Suprapubic skin (tissue), 4 donors: Measurements from ENCODE around the gene NUCB2. TPM values are rescaled to one million over a fixed set of nuclear protein-coding genes. Genes with fewer than 3 reads are reported as not detected.

Experiments
- DNase-seq, 2 donors: peaks; one replicate each; pipeline ENCODE4 v3.0.0-alpha.2; 2019; ENCODE audit warnings: low spot score in 2 of 2
- H3K27ac ChIP-seq: fragments of 200-600 bp; sonication (generic); one replicate; pipeline ENCODE4 v1.5.1; 2019
- H3K27me3 ChIP-seq: fragments of 200-600 bp; sonication (generic); one replicate; pipeline ENCODE4 v1.5.1; 2019
- H3K36me3 ChIP-seq: fragments of 200-600 bp; sonication (generic); one replicate; pipeline ENCODE4 v1.5.1; 2019
- H3K4me1 ChIP-seq: fragments of 200-600 bp; sonication (generic); one replicate; pipeline ENCODE4 v1.5.1; 2019
- H3K4me3 ChIP-seq: fragments of 200-600 bp; sonication (generic); one replicate; pipeline ENCODE4 v1.5.1; 2019; ENCODE audit warnings: mild to moderate bottlenecking
- H3K9me3 ChIP-seq: fragments of 200-600 bp; sonication (generic); one replicate; pipeline ENCODE4 v1.5.1; 2019
- CTCF ChIP-seq, 2 donors: fragments of 200-600 bp in 1 of 2; fragments of 450-650 bp in 1 of 2; sonication (generic) in 1 of 2; IDR thresholded peaks; one replicate each; pipeline ENCODE4 v1.5.1; 2016 to 2019; ENCODE audit warnings: antibody characterized with exemption in 2 of 2, mild to moderate bottlenecking in 1 of 2, moderate library complexity in 1 of 2
- EP300 ChIP-seq: sonication (generic); formaldehyde crosslinking; IDR thresholded peaks from one replicate; pipeline ENCODE4 v1.6.1; 2017; ENCODE audit warnings: antibody characterized with exemption
- POLR2A ChIP-seq, 2 donors: fragments of 450-650 bp; IDR thresholded peaks; one replicate each; pipeline ENCODE4 v1.6.1; 2017; ENCODE audit warnings: antibody characterized with exemption in 2 of 2, mild to moderate bottlenecking in 2 of 2, moderate library complexity in 2 of 2
- POLR2AphosphoS5 ChIP-seq, 3 donors: sonication (generic); formaldehyde crosslinking; IDR thresholded peaks; one replicate each; pipeline ENCODE4 v1.6.1; 2017; ENCODE audit warnings: antibody characterized with exemption in 3 of 3
- WGBS: methylation state at CpG from one replicate; pipeline ENCODE4 v1.1.5; 2018; 5-methylcytosine and 5-hydroxymethylcytosine counted together
- total RNA-seq, 4 donors: library from RNA; depleted of rRNA; stranded (reverse); fragments of >200 nt; gene quantifications; one replicate each; pipeline ENCODE4 v1.1.0, GENCODE V29; 2016

NUCB2 gene
- total RNA-seq, 4 donors from 2014 or later: 12.7 to 35.1 (median 31.1) TPM

GRCh38 chr11:17287058-17287457, 10.5 kb downstream of the NUCB2 start:
- no peak for TF ChIP-seq POLR2AphosphoS5 (IDR thresholded peaks at IDR 0.05)
- no peak for TF ChIP-seq EP300
- TF ChIP-seq POLR2A (IDR thresholded peaks at IDR 0.05): no peak
- TF ChIP-seq CTCF (IDR thresholded peaks at IDR 0.05): no peak
- WGBS: 97% methylated on average over 4 of the region's 4 CpGs
- peaks cover 18% of the 10 kb centered on the region for H3K36me3 ChIP-seq
- no peaks in the 10 kb centered on the region for H3K9me3 ChIP-seq
- no peak overlapping the region for H3K27ac ChIP-seq
- H3K4me1 ChIP-seq: no peaks in the 10 kb centered on the region
- H3K4me3 ChIP-seq: no peak overlapping the region
- DNase-seq: no peak
- no peaks in the 10 kb centered on the region for H3K27me3 ChIP-seq

- no peak overlapping the region for H3K27ac ChIP-seq
- no peak for DNase-seq
- no peaks in the 10 kb centered on the region for H3K4me1 ChIP-seq
- WGBS: 89% methylated on average over 1 of the region's 1 CpG
- no peaks in the 10 kb centered on the region for H3K9me3 ChIP-seq
- peaks cover 11% of the 10 kb centered on the region for H3K36me3 ChIP-seq
- TF ChIP-seq POLR2A (IDR thresholded peaks at IDR 0.05) (no peak), POLR2AphosphoS5 (IDR thresholded peaks at IDR 0.05) (no peak), EP300 (no peak), CTCF (IDR thresholded peaks at IDR 0.05) (no peak)
- H3K27me3 ChIP-seq: no peaks in the 10 kb centered on the region
- H3K4me3 ChIP-seq: no peak overlapping the region
Measured at GRCh38 chr11:17291710-17292109, 15.2 kb downstream of the NUCB2 start.

GRCh38 chr11:17293311-17293710, 16.8 kb downstream of the NUCB2 start:
- H3K27ac ChIP-seq: no peak overlapping the region
- 53% methylated on average over 1 of the region's 1 CpG for WGBS
- no peaks in the 10 kb centered on the region for H3K9me3 ChIP-seq
- peaks cover 11% of the 10 kb centered on the region for H3K36me3 ChIP-seq
- no peaks in the 10 kb centered on the region for H3K4me1 ChIP-seq
- no peak overlapping the region for H3K4me3 ChIP-seq
- no peak for TF ChIP-seq POLR2AphosphoS5 (IDR thresholded peaks at IDR 0.05)
- no peak for TF ChIP-seq EP300
- TF ChIP-seq CTCF (IDR thresholded peaks at IDR 0.05): no peak
- no peak for TF ChIP-seq POLR2A (IDR thresholded peaks at IDR 0.05)
- H3K27me3 ChIP-seq: no peaks in the 10 kb centered on the region
- no peak for DNase-seq

- Histone ChIP-seq H3K36me3 (peaks cover 11% of the 10 kb centered on the region), H3K4me3 (no peak overlapping the region), H3K4me1 (no peaks in the 10 kb centered on the region), H3K27me3 (no peaks in the 10 kb centered on the region), H3K27ac (no peak overlapping the region), H3K9me3 (no peaks in the 10 kb centered on the region)
- DNase-seq: no peak
- no peak for TF ChIP-seq CTCF (IDR thresholded peaks at IDR 0.05)
- no peak for TF ChIP-seq POLR2A (IDR thresholded peaks at IDR 0.05)
- TF ChIP-seq EP300: no peak
- TF ChIP-seq POLR2AphosphoS5 (IDR thresholded peaks at IDR 0.05): no peak
Measured at GRCh38 chr11:17294033-17294432, 17.5 kb downstream of the NUCB2 start.

GRCh38 chr11:17296852-17297559, 20.5 kb downstream of the NUCB2 start:
- TF ChIP-seq CTCF (IDR thresholded peaks at IDR 0.05) (no peak), POLR2AphosphoS5 (IDR thresholded peaks at IDR 0.05) (no peak)
- Histone ChIP-seq H3K4me1 (no peaks in the 10 kb centered on the region), H3K9me3 (no peaks in the 10 kb centered on the region), H3K27me3 (no peaks in the 10 kb centered on the region), H3K4me3 (no peak overlapping the region), H3K27ac (no peak overlapping the region), H3K36me3 (peaks cover 15% of the 10 kb centered on the region)
- 92% methylated on average over 6 of the region's 6 CpGs for WGBS
- DNase-seq: no peak
